ENCODE data around the gene TAF12.

- TF ChIP-seq, protein P1, sequence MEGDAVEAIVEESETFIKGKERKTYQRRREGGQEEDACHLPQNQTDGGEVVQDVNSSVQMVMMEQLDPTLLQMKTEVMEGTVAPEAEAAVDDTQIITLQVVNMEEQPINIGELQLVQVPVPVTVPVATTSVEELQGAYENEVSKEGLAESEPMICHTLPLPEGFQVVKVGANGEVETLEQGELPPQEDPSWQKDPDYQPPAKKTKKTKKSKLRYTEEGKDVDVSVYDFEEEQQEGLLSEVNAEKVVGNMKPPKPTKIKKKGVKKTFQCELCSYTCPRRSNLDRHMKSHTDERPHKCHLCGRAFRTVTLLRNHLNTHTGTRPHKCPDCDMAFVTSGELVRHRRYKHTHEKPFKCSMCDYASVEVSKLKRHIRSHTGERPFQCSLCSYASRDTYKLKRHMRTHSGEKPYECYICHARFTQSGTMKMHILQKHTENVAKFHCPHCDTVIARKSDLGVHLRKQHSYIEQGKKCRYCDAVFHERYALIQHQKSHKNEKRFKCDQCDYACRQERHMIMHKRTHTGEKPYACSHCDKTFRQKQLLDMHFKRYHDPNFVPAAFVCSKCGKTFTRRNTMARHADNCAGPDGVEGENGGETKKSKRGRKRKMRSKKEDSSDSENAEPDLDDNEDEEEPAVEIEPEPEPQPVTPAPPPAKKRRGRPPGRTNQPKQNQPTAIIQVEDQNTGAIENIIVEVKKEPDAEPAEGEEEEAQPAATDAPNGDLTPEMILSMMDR (IDR thresholded peaks at IDR 0.05), result no peak
- no peak for TF ChIP-seq POLR2A (IDR thresholded peaks at IDR 0.05)
These were observed 77.8 kb downstream of the TAF12 start for GRCh38 chr1:28565040-28565439.
